Activated CD8-positive, alpha-beta memory T cell treated with anti-CD3 and anti-CD28 coated beads for 24 hours (primary cell): ENCODE results near the gene UMAD1.
"Not testable (repeated sequence)": the region's sequence is repeated elsewhere in the genome, so short reads cannot be mapped to it uniquely, and the experiment has no call there.

ENCODE experiments used
- DNase-seq: peaks from one replicate; pipeline ENCODE4 v3.0.0-alpha.2; 2020

UMAD1 gene

GRCh38 chr7:7769710-7770627 lies 129.4 kb downstream of the UMAD1 start:
- no peak for DNase-seq

- no peak for DNase-seq
These were observed 130.9 kb downstream of the UMAD1 start for GRCh38 chr7:7771452-7771851.

- no peak for DNase-seq
These were observed 131.9 kb downstream of the UMAD1 start for GRCh38 chr7:7772397-7772821.

- no peak for DNase-seq
These were observed 133.1 kb downstream of the UMAD1 start for GRCh38 chr7:7773334-7774309.

DNA sequence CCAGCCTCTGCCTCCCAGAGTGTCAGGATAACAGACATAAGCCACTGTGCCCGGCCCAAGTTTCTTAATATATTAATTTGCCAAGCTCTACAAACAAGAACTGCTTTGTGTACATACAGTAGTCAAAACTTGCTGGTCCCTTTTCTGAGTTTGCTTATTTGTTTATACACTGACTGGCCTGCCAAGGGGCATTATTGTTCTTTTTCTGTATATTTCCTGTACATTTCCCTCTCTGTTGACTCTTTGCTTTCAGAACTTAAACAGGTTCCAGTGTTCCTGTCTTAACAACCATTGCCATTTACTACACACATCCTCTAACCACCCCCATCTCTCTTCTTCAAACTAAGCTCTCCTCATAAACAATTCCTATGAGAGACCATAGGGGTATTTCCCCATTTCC lies 139.3 kb downstream of the UMAD1 start:
- no peak for DNase-seq

DNA sequence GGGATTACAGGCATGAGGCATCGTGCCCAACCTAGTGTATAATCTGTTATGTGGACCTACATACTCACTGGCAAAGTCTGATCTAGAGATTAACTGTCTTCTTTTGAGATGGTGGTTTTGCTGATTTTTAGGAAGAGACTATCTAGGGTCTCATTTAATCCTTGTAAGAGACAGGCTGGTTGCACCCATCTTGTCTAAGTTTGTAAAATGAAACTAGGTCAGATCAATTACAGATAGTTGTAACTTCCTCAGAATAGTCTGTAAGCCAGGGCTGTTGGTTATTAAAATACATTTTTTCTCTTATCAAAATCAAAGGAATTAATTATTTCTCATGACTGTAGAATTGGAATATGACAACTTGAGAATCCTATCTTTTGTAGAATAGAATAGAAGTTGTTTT lies 142.4 kb downstream of the UMAD1 start:
- DNase-seq = no peak

DNA sequence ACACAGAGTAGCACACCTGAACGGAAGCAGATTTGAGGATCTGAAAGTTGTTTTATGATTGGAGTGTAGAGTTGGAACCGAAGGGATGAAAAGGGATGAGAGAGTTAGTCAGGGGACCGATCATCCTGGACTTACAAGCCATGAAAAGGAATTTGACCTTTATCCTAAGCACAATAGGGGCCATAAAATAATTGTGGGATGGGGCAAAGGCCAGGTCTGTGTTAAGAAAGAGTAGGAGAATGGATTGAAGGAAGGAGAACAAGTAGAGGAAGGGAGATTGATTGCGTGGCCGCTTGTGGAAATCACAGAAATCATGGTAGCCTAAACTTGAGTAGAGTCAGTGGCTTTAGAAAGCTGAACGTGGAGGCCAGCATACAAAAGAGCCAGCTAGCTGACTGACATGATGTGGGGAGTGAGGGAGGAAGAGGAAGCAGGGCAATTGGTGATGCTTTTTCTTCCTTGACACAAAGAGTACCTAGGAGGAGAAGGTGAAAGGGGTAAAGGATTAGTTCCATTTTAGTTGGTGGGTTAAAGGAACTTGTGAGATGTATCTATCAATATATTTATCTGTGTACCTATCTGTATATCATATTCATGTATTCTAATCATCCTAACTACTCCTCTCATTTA lies 144.9 kb downstream of the UMAD1 start:
- no peak for DNase-seq

DNA sequence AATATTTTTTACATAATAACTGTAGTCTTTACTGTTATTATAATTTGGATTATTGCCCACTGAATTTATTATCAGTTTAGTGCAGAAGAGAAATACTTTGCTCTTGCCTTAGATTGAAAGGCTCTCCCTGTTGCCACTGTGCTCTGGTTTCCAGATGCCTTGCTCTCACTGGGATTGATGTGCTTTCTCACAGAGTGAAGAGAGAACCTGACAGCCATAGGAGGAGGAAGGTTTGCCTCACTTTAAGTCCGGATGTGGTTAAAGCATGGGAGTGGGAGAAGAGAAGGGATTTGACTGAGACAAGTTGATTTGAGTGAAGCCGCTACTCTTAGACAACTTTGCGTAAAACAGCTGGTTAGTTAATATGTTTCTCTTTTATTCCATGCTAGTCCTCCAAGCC lies 146.0 kb downstream of the UMAD1 start:
- no peak for DNase-seq

DNA sequence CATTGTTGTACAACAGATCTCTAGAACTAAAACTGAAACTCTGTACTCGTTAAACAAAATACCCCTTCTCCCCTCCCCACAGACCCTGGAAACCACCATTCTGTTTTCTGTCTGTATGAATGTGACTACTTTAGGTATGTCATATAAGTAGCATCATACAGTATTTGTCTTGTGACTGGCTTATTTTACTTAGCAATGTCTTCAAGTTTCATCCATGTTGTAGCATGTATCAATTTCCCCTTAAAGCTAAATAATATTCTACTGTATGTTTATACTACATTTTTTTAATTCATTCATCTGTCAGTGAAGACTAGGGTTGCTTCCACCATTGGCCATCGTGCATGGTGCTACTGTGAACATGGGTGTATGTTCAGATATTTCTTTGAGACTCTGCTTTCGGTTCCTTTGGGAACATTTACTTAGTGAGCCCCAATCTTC lies 149.0 kb downstream of the UMAD1 start:
- no peak for DNase-seq

DNA sequence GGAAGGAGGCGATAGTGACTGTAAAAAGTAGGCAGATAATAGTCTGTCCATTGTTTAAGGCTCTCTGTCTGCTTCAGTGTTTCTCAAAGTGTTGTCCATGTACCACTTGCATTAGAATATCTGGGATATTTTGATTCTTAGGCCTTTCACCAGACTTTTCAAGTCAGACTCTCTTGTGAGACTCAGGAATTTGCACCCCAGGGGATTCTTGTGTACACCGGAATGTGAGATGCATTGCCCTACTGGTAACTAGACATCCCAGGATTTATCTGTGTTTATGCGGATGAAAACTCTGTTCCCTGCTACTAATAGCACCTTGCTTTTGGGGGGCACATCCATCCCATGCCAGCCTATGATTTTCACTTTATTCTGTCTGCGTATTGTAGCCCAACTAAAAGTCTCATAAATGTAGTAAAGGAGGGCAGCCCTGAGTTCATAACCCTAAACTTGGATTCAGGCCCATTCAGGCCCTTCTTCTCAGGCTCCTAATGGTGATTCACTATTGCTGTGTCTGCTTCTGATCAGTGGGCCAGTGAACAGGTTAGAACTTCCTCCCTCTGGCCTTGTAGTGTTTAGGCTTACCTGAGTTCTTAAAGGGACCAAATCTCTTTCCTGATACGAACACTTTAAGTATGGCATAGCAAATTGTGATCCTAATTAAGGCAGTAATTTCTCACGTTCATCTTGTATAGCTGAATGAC lies 149.6 kb downstream of the UMAD1 start:
- DNase-seq = no peak

- DNase-seq = no peak
These were observed 151.0 kb downstream of the UMAD1 start for GRCh38 chr7:7791523-7791922.

- no peak for DNase-seq
These were observed 151.5 kb downstream of the UMAD1 start for GRCh38 chr7:7792056-7792455.

DNA sequence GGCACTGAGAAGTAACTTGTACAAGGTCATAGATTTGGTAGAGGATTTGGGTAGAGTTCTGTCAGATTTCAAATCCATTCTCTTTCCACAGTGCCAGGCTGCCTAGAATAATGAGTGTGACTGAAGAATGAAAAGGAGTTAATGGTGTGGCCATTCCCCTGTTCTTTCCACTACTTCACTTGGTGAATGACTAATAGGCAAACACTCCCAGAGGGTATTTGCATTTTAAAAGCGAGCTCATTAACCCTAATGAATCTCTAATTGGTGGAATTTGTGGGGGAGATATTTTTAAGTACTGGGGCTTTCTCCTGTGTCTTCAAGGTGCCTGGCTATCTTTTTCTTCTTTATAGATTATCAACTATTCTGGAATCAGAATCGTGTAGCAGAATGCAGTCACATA lies 152.7 kb downstream of the UMAD1 start:
- DNase-seq = no peak

DNA sequence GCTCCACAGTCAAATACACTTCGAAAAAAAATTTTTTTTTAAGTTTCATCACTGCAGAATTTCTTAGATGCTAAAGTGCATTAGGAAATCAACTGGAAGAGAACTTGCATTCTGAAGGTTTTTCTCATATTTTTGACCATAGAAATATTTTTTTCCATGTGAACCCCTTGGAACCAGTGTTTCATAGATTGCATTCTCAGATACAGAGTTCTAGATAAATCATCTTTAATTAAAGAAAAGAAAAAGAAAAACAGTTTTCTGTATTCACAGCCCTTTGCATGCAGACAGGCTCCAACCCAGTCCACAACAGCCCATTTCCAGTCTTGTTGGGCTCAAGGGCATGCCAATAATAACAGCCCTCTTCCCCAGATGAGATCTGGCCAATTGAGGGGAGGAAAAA lies 153.4 kb downstream of the UMAD1 start:
- DNase-seq = no peak

DNA sequence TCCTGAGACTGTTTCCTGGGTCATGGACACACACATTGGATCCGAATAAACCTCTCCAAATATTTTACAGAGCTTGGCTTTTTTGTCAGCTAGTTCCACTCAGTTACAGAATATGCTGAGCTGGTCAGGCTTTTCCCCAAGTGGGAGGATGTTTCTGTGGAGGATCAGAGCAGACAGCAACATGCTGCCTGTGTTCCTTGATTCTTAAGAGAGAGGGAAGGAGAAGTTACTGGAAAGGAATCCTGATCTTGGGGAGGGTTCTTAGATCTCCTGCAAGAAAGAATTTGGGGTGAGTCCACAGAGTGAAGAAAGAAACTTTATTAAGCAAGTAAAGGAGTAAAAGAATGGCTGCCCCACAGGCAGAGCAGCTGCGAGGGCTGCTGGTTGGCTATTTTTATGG lies 154.7 kb downstream of the UMAD1 start:
- DNase-seq = no peak

DNA sequence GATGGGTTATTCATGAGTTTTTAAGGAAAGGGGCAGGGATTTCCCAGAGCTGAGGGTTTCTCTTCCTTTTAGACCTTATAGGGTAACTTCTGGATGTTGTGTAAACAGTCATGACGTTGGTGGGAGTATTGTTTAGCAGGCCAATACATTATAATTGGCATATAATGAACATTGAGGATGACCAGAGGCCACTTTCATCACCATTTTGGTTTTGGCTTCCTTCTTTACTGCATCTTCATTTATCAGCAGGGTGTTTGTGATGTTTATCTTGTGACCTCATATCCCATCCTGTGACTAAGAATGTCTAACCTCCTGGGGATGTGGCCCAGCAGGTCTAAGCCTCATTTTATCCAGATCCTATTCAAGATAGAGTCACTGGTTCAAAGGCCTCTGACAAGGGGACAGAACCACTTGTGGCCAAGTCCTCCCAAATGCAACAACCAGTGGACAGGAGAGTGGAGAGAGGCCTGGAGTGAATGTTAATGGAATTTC lies 155.1 kb downstream of the UMAD1 start:
- no peak for DNase-seq

- DNase-seq = no peak
These were observed 158.0 kb downstream of the UMAD1 start for GRCh38 chr7:7798510-7798909.

DNA sequence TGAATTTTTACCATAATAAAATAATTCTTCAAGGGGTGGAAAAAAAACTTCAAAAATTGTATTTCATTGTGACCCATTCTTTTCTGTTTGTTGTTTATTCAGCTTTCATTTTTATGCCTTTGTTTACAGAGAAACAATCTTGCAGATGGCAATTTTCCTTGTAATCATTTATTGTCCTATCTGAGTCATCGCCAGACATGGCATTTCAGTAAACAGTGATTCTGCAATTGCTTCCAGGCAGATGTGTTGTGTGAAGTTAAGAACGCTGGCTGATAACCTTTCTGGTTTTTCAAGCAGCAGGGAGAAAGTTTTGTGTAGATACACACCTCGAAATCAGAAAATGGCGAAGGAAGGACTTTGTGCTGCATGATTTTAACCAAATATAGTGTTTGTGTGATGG lies 158.6 kb downstream of the UMAD1 start:
- DNase-seq = no peak

GRCh38 chr7:7802531-7802930 lies 162.0 kb downstream of the UMAD1 start:
- no peak for DNase-seq

GRCh38 chr7:7803715-7804178 lies 163.2 kb downstream of the UMAD1 start:
- no peak for DNase-seq

- not testable (repeated sequence) for DNase-seq
These were observed 164.3 kb downstream of the UMAD1 start for GRCh38 chr7:7804822-7805221.

- DNase-seq = no peak
These were observed 165.1 kb downstream of the UMAD1 start for GRCh38 chr7:7805511-7806153.
